Common myeloid progenitor, CD34-positive (primary cell): ENCODE results near the gene SDCCAG8.

Experiments
- CTCF ChIA-PET: fragments of 350-600 bp; sonication (Branson Sonifier 250); formaldehyde crosslinking; loops from one replicate; lab custom pipeline; 2021; ENCODE audit warnings: antibody characterized with exemption; lab: Charles Lee
- POLR2A ChIA-PET: fragments of 350-600 bp; sonication (Branson Sonifier 250); formaldehyde crosslinking; loops from one replicate; lab custom pipeline; 2021; ENCODE audit warnings: antibody characterized with exemption; lab: Charles Lee
- DNase-seq, 3 donors: peaks; one replicate each; pipeline versions ENCODE4 v3.0.0 to v3.0.0-alpha.2; 2013
- H3K27ac ChIP-seq, 2 experiments: 1 replicate in 1 of 2; 2 replicates in 1 of 2; pipeline ENCODE4 v1.7.0; 2013; ENCODE audit warnings: inconsistent platforms in 2 of 2, low read length in 2 of 2, mild to moderate bottlenecking in 2 of 2, low read depth in 1 of 2, moderate library complexity in 1 of 2; ENCODE audit not compliant: severe bottlenecking in 2 of 2, insufficient read depth in 1 of 2, poor library complexity in 1 of 2
- H3K27me3 ChIP-seq, 5 experiments: replicated peaks in 2 of 5; 1 replicate in 3 of 5; 2 replicates in 2 of 5; pipeline versions ENCODE4 v1.6.1 to v1.7.0; 2013; ENCODE audit warnings: low read length in 4 of 5, mild to moderate bottlenecking in 2 of 5, moderate library complexity in 2 of 5, inconsistent platforms in 1 of 5; ENCODE audit not compliant: insufficient read depth in 5 of 5, control insufficient read depth in 4 of 5
- H3K36me3 ChIP-seq, 4 experiments: 1 replicate in 2 of 4; 2 replicates in 2 of 4; pipeline versions ENCODE4 v1.6.1 to v1.7.0; 2013; ENCODE audit warnings: low read length in 3 of 4, control low read depth in 1 of 4, mild to moderate bottlenecking in 1 of 4; ENCODE audit not compliant: control insufficient read depth in 4 of 4, insufficient read depth in 4 of 4
- H3K4me1 ChIP-seq, 4 experiments: 1 replicate in 3 of 4; 2 replicates in 1 of 4; pipeline versions ENCODE4 v1.6.1 to v1.7.1; 2013; ENCODE audit warnings: low read length in 3 of 4, mild to moderate bottlenecking in 3 of 4, control low read depth in 1 of 4, inconsistent platforms in 1 of 4, moderate library complexity in 1 of 4; ENCODE audit not compliant: control insufficient read depth in 4 of 4, insufficient read depth in 4 of 4; ENCODE audit errors: control extremely low read depth in 1 of 4
- H3K4me3 ChIP-seq, 7 experiments: 1 replicate in 4 of 7; 2 replicates in 3 of 7; pipeline versions ENCODE4 v1.5.1 to v1.7.0; 2013; ENCODE audit warnings: mild to moderate bottlenecking in 7 of 7, low read length in 6 of 7, moderate library complexity in 6 of 7, inconsistent platforms in 2 of 7, low read depth in 2 of 7, control low read depth in 1 of 7; ENCODE audit not compliant: insufficient read depth in 4 of 7, control insufficient read depth in 1 of 7; ENCODE audit errors: extremely low read depth in 1 of 7
- H3K9me3 ChIP-seq, 5 experiments: 1 replicate in 4 of 5; 2 replicates in 1 of 5; pipeline versions ENCODE4 v1.6.1 to v1.7.1; 2013; ENCODE audit warnings: low read length in 4 of 5, mild to moderate bottlenecking in 2 of 5, inconsistent platforms in 1 of 5, low read depth in 1 of 5, moderate library complexity in 1 of 5; ENCODE audit not compliant: control insufficient read depth in 4 of 5, insufficient read depth in 2 of 5; ENCODE audit errors: control extremely low read depth in 1 of 5
- WGBS: methylation state at CpG from one replicate; pipeline ENCODE4 v1.1.5; 2013; ENCODE audit not compliant: insufficient coverage; 5-methylcytosine and 5-hydroxymethylcytosine counted together

SDCCAG8 gene

DNA sequence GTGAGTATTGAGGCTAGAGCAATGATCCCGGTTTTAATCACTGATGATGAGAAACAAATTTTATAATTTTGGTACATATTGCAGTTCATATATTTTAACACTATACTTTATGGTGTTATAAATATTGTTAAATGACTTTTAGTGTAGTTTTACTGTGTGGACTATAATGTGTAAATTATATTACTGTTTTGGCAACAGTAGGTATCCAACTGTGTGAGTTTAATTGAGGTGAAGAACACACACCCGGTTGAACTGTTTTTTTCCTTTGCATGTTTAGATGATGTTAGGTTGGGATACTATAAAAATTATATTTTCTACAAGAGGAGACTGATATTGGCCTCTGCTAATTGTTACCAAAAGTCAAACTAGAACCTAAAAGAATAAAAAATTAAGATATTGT is 166.5 kb downstream of the SDCCAG8 start:
- Histone ChIP-seq H3K4me3 (peak overlapping the region in 5 of 7 experiments; percentile 13 to 70 (median 46)), H3K36me3 (peaks cover 7 to 24% (median 16%) of the 10 kb centered on the region in 4 experiments), H3K27ac (peak overlapping the region in 1 of 2 experiments; percentile 7), H3K9me3 (no peaks in the 10 kb centered on the region), H3K4me1 (peaks cover 14 to 33% (median 22%) of the 10 kb centered on the region in 4 experiments), H3K27me3 (no peaks in the 10 kb centered on the region)
- DNase-seq: no peak
- CTCF ChIA-PET: interaction anchor here (1.2 to 1.3 kb wide), 2 partner anchors 10 to 12 kb away, joined by 4 to 6 read pairs; no protein-coding TSS in a partner anchor
- WGBS: no CpG with 5 or more reads among the region's 2 CpGs
- POLR2A ChIA-PET: interaction anchor here (0.6 kb wide), 1 partner anchor 32 kb away, joined by 3 read pairs; no protein-coding TSS in a partner anchor

DNA sequence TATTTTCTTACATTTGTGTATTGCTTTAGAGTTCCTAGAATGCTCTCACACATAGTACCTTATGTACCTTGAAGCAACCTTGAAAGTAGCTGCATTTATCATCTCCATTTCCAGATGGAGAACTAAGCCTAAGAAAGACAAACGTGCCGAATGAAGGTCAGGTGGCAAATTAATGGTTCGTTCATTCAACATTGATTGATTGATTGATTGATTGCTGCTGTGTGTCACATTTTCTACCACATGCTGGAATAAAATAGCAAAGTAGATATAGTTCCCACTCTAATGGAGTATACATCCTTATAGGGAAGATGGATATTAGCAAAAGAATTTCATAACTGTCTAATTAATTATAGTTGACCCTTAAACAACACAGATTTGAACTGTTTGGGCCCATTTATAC is 172.2 kb downstream of the SDCCAG8 start:
- ChIA-PET POLR2A (no interaction called here), CTCF (no interaction called here)
- H3K36me3 ChIP-seq: peaks cover 8 to 27% (median 22%) of the 10 kb centered on the region in 4 experiments
- no peaks in the 10 kb centered on the region for H3K27me3 ChIP-seq
- no peak overlapping the region for H3K27ac ChIP-seq
- WGBS: no CpG with 5 or more reads among the region's 3 CpGs
- peaks cover 0 to 4% (median 2%) of the 10 kb centered on the region in 4 experiments for H3K4me1 ChIP-seq
- no peaks in the 10 kb centered on the region for H3K9me3 ChIP-seq
- no peak for DNase-seq
- no peak overlapping the region for H3K4me3 ChIP-seq

DNA sequence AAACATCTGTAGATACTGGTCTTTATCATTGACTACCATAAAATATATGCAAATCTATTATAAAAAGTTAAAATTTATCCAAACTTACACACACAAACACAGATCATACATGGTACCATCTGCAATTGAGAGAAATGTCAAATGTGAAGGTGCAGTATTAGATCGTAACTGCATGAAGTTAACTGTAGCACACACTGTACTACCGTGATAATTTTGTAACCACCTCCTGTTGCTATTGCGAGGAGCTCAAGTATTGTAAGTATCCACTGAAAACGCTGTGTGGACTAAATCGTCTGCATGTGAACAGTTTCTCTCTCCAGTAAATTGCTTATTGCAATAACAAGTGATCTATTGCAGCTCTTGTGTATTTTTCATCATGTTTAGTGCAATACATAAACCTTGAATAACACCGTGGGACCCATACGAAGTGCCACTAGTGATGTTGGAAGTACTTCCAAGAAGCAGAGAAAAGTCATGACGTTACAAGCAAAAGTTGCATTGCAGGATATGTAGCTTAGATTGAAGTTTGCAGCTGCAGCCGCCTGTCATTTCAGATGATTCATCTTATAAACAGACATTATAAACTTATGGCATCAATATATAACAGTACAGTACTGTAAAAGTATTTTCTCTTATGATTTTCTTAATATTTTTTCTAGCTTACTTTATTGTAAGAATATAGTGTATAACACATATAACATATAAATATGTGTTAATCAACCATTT is 172.9 kb downstream of the SDCCAG8 start:
- no peak for DNase-seq
- ChIA-PET CTCF (no interaction called here), POLR2A (no interaction called here)
- 97% methylated on average over 5 of the region's 9 CpGs for WGBS
- Histone ChIP-seq H3K4me1 (peaks cover 0 to 6% (median 4%) of the 10 kb centered on the region in 4 experiments), H3K27me3 (no peaks in the 10 kb centered on the region), H3K36me3 (peaks cover 8 to 27% (median 22%) of the 10 kb centered on the region in 4 experiments), H3K4me3 (no peak overlapping the region), H3K9me3 (no peaks in the 10 kb centered on the region), H3K27ac (no peak overlapping the region)

DNA sequence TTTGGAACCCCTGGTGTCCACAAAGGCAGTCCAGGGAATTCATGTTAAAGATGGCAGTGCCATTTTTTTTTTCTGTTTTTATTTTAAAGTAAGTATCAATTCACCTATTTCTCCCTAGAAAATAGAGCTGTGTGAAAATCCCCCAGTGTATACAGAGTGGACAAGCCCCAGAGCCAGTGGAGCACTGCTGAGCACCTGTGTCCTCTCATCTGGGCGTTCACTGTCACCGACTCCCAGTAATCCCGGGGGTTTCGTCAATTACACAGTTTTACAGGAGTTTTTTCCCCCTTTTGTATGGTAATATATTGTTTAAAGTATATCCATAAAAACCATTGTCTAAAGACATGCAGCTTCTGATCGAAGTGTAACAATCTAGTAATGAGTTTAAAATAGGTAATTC is 175.8 kb downstream of the SDCCAG8 start:
- no CpG with 5 or more reads among the region's 5 CpGs for WGBS
- no peaks in the 10 kb centered on the region for H3K27me3 ChIP-seq
- H3K36me3 ChIP-seq: peaks cover 9 to 23% (median 17%) of the 10 kb centered on the region in 4 experiments
- no peak overlapping the region for H3K4me3 ChIP-seq
- no peaks in the 10 kb centered on the region for H3K9me3 ChIP-seq
- CTCF ChIA-PET: interaction anchor here (0.9 to 1.3 kb wide), 2 partner anchors 10 to 414 kb away, joined by 3 read pairs; no protein-coding TSS in a partner anchor
- peaks cover 0 to 6% (median 4%) of the 10 kb centered on the region in 4 experiments for H3K4me1 ChIP-seq
- DNase-seq: no peak
- no peak overlapping the region for H3K27ac ChIP-seq
- POLR2A ChIA-PET: no interaction called here

DNA sequence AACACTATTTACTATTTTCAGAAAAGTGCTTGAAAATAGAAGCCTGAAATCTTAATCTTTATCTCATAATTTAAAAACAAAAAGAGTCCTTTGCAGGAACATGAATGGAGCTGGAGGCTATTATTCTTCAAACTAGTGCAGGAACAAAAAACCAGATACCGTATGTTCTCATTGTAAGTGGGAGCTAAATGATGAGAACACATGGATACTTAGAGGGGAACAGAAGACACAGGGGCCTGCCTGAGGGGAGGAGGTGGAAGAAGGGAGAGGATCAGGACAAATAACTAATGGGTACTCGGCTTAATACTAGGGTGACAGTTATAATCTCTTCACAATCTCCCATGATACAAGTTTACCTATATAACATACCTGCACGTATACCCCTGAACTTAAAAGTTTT is 176.3 kb downstream of the SDCCAG8 start:
- Histone ChIP-seq H3K27me3 (no peaks in the 10 kb centered on the region), H3K27ac (no peak overlapping the region), H3K4me1 (peaks cover 0 to 6% (median 4%) of the 10 kb centered on the region in 4 experiments), H3K36me3 (peaks cover 9 to 19% (median 16%) of the 10 kb centered on the region in 4 experiments), H3K9me3 (no peaks in the 10 kb centered on the region), H3K4me3 (no peak overlapping the region)
- DNase-seq: no peak
- WGBS: 100% methylated on average over 1 of the region's 3 CpGs
- ChIA-PET CTCF (interaction anchor here (0.9 to 1.3 kb wide), 3 partner anchors 10 to 413 kb away, joined by 3 read pairs; no protein-coding TSS in a partner anchor), POLR2A (no interaction called here)

DNA sequence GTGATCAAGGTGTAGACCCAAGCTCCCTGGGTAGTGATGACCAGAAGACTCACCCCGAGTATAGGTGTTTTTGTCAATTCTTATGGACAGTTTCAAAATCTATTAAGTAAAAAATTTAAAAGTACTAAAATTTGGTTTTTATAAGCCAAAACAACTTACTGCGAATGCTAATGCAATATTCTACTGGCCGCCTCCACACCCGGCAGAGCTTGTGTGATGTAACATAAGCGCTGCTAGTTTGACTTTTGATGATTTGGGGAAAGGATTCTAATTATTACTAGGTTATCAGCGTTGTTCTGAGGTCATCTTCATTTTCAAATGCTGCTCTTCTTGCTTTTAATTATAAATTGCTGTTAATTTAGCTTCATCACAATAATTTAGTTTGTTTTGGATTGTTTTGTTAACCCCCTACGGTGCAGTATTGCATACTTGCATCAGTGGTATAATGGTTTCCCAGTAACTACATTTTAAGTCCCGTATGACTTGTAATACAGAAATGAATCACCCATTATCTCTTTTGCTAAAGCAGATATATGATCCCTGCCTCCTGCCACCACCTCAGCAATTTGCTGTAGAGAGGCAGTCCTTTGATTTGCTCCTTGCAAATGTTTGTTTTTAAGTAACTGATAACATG is 178.0 kb downstream of the SDCCAG8 start:
- peaks cover 4 to 15% (median 9%) of the 10 kb centered on the region in 4 experiments for H3K36me3 ChIP-seq
- no peaks in the 10 kb centered on the region for H3K9me3 ChIP-seq
- DNase-seq: no peak
- POLR2A ChIA-PET: no interaction called here
- H3K27me3 ChIP-seq: no peaks in the 10 kb centered on the region
- 100% methylated on average over 3 of the region's 8 CpGs for WGBS
- CTCF ChIA-PET: no interaction called here
- H3K4me3 ChIP-seq: no peak overlapping the region
- H3K4me1 ChIP-seq: peaks cover 0 to 9% (median 6%) of the 10 kb centered on the region in 4 experiments
- H3K27ac ChIP-seq: no peak overlapping the region

DNA sequence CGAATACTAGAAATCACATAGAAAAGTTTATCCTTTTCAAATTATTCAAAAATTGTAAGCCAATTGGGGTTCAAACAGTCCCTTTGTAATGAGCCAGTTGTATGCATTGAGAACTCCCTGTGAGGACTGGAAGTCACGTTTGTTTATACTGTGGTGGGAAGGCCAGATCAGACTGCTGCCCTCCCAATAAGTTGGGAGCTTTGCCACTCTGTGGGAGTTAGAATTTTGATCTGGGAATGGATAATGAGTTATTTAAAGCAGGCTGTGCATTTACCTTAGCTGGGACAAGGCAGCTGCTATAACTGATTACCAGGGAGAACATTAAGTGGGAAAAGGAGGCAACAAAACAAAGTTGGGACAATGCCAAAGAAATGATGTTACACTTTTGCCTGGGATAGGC is 178.8 kb downstream of the SDCCAG8 start:
- ChIA-PET CTCF (no interaction called here), POLR2A (interaction anchor here (0.6 kb wide), 1 partner anchor 356 kb away, joined by 7 read pairs; no protein-coding TSS in a partner anchor)
- H3K36me3 ChIP-seq: peaks cover 4 to 10% (median 7%) of the 10 kb centered on the region in 4 experiments

More for the DNA sequence above, 178.8 kb downstream of the SDCCAG8 start:
- WGBS: 100% methylated on average over 2 of the region's 2 CpGs
- Histone ChIP-seq H3K4me3 (no peak overlapping the region), H3K9me3 (no peaks in the 10 kb centered on the region), H3K27me3 (no peaks in the 10 kb centered on the region), H3K27ac (no peak overlapping the region), H3K4me1 (peaks cover 0 to 9% (median 6%) of the 10 kb centered on the region in 4 experiments)
- DNase-seq: no peak
